ENCODE data around the gene KIF3C.
"Not testable (repeated sequence)": the region's sequence is repeated elsewhere in the genome, so short reads cannot be mapped to it uniquely, and the experiment has no call there.

KIF3C gene

GRCh38 chr2:25913696-25913973, 68.7 kb downstream of the KIF3C start:
- not testable (repeated sequence) for DNase-seq

- DNase-seq, result no peak
Measured at GRCh38 chr2:25912851-25913695, 69.2 kb downstream of the KIF3C start.

- not testable (repeated sequence) for DNase-seq
Measured at GRCh38 chr2:25909574-25909973, 72.7 kb downstream of the KIF3C start.

GRCh38 chr2:25905126-25905525, 77.2 kb downstream of the KIF3C start:
- DNase-seq, result no peak

- DNase-seq, result no peak
Measured at GRCh38 chr2:25903216-25903776, 79.0 kb downstream of the KIF3C start.

- DNase-seq, result no peak
Measured at GRCh38 chr2:25899404-25899970, 82.8 kb downstream of the KIF3C start.

- no peak for DNase-seq
Measured at GRCh38 chr2:25897506-25897905, 84.8 kb downstream of the KIF3C start.

- not testable (repeated sequence) for DNase-seq
Measured at GRCh38 chr2:25896308-25896707, 86.0 kb downstream of the KIF3C start.

GRCh38 chr2:25895610-25896009, 86.7 kb downstream of the KIF3C start:
- no peak for DNase-seq

- DNase-seq, result no peak
Measured at GRCh38 chr2:25895018-25895417, 87.3 kb downstream of the KIF3C start.

- no peak for DNase-seq
Measured at GRCh38 chr2:25894135-25894830, 88.0 kb downstream of the KIF3C start.

- DNase-seq, result no peak
Measured at GRCh38 chr2:25891672-25892071, 90.6 kb downstream of the KIF3C start.

- no peak for DNase-seq
Measured at GRCh38 chr2:25887624-25888242, 94.6 kb downstream of the KIF3C start.

- no peak for DNase-seq
Measured at GRCh38 chr2:25885933-25886332, 96.4 kb downstream of the KIF3C start.

GRCh38 chr2:25881764-25882163, 100.5 kb downstream of the KIF3C start:
- no peak for DNase-seq

GRCh38 chr2:25879133-25879730, 103.1 kb downstream of the KIF3C start:
- no peak for DNase-seq

GRCh38 chr2:25878361-25879132, 103.8 kb downstream of the KIF3C start, which contains the start of gene ASXL2:
Gene ASXL2 (minus strand): TSS chr2:25878487. CDS start chr2:25878222, 265 bp downstream.
- peak; percentile 84 for DNase-seq

GRCh38 chr2:25877431-25878360, 104.6 kb downstream of the KIF3C start:
- DNase-seq, result no peak

All from SIG-M5 (cell line).